ENCODE data around the gene HIGD1A.

GRCh38 chr3:42745776-42746454 is 58.4 kb downstream of the HIGD1A start:
- TF ChIP-seq, protein P1, sequence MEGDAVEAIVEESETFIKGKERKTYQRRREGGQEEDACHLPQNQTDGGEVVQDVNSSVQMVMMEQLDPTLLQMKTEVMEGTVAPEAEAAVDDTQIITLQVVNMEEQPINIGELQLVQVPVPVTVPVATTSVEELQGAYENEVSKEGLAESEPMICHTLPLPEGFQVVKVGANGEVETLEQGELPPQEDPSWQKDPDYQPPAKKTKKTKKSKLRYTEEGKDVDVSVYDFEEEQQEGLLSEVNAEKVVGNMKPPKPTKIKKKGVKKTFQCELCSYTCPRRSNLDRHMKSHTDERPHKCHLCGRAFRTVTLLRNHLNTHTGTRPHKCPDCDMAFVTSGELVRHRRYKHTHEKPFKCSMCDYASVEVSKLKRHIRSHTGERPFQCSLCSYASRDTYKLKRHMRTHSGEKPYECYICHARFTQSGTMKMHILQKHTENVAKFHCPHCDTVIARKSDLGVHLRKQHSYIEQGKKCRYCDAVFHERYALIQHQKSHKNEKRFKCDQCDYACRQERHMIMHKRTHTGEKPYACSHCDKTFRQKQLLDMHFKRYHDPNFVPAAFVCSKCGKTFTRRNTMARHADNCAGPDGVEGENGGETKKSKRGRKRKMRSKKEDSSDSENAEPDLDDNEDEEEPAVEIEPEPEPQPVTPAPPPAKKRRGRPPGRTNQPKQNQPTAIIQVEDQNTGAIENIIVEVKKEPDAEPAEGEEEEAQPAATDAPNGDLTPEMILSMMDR (IDR thresholded peaks at IDR 0.05) = no peak
- TF ChIP-seq POLR2A (IDR thresholded peaks at IDR 0.05) (no peak), POLR2AphosphoS5 (IDR thresholded peaks at IDR 0.05; ENCODE audit: insufficient read depth in 1 of 2, low read depth in 1 of 2) (no peak)

All from vagina (tissue), 2 donors.